ENCODE data around the gene TMCO5A.
A peak's percentile ranks its signal among the peaks of the same experiment; 100 is the strongest.

DNA sequence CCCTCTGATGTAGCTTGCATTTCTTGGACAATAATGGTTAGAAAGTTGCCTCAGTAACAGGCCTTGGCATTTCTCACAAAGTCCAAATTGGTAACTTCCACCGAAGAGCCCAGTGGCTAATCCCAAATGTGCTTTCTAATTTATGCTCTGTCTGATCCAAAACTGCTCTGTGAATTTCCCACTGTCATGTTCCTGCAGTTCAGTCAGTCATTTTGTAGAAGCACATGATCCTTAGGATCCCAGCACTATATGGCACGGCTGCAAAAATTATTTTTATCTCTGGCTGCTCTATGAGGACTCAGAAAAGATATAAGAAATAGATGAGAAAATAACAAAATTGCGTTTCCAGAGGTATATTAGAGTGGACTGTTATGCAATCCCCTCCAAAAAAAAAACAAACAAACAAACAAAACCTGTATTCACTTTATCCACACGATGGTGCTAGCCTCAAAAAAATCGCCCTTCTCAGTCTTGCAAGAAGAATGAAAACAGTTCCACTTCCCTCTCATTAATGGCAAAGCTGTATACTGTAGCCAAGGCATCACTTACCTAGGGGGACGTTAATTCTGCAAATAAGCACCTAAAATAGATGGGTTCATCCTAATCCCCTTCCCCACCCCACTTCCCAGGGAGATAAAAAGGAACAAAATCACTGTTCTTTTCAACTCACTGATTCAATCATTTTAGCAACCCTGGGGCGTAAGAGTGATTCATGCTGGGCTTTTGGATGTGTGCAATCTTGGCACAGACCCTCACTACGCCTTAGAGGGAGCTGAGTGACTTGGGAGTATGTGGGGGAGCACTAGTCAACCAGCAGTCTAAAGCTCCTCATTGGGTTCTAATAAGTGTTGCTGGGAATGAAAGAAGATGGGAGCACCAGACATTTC is 61.3 kb downstream of the TMCO5A start:
- TF ChIP-seq ZNF76 (CRISPR knock-in tag; IDR thresholded peaks at IDR 0.05; ENCODE audit: borderline replicate concordance) (no peak), FOXK2 (conservative IDR thresholded peaks at IDR 0.05 in 1 of 2, IDR thresholded peaks at IDR 0.05 in 1 of 2; ENCODE audit: low read depth in 2 of 2) (no peak), POLR2A (conservative IDR thresholded peaks at IDR 0.05) (no peak), EP300 (IDR thresholded peaks at IDR 0.05; ENCODE audit: low read length) (no peak)
- TF ChIP-seq, protein P1, sequence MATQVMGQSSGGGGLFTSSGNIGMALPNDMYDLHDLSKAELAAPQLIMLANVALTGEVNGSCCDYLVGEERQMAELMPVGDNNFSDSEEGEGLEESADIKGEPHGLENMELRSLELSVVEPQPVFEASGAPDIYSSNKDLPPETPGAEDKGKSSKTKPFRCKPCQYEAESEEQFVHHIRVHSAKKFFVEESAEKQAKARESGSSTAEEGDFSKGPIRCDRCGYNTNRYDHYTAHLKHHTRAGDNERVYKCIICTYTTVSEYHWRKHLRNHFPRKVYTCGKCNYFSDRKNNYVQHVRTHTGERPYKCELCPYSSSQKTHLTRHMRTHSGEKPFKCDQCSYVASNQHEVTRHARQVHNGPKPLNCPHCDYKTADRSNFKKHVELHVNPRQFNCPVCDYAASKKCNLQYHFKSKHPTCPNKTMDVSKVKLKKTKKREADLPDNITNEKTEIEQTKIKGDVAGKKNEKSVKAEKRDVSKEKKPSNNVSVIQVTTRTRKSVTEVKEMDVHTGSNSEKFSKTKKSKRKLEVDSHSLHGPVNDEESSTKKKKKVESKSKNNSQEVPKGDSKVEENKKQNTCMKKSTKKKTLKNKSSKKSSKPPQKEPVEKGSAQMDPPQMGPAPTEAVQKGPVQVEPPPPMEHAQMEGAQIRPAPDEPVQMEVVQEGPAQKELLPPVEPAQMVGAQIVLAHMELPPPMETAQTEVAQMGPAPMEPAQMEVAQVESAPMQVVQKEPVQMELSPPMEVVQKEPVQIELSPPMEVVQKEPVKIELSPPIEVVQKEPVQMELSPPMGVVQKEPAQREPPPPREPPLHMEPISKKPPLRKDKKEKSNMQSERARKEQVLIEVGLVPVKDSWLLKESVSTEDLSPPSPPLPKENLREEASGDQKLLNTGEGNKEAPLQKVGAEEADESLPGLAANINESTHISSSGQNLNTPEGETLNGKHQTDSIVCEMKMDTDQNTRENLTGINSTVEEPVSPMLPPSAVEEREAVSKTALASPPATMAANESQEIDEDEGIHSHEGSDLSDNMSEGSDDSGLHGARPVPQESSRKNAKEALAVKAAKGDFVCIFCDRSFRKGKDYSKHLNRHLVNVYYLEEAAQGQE (IDR thresholded peaks at IDR 0.05; ENCODE audit: borderline replicate concordance): peak; percentile 77
- TF ChIP-seq, protein P1 (CRISPR knock-in tag; IDR thresholded peaks at IDR 0.05; ENCODE audit: low read depth): no peak
